ENCODE measurements around the gene HTATSF1.

GRCh38 chrX:136452614-136453013 is 44.8 kb upstream of the HTATSF1 start:
- TF ChIP-seq POLR2AphosphoS5 (IDR thresholded peaks at IDR 0.05) (no peak), CTCF (IDR thresholded peaks at IDR 0.05) (no peak), POLR2A (IDR thresholded peaks at IDR 0.05) (no peak), EP300 (IDR thresholded peaks at IDR 0.05; ENCODE audit: low read depth) (no peak)
